NCI-H2107 treated with DMSO at 0.1 percent for 48 hours (cell line): ENCODE data around the gene RHOXF1.
"Not testable (repeated sequence)": the region's sequence is repeated elsewhere in the genome, so short reads cannot be mapped to it uniquely, and the experiment has no call there.

ENCODE experiments used
- DNase-seq: peaks from one replicate; lab custom pipeline; 2025; ENCODE audit not compliant: unreplicated experiment; lab: John Stamatoyannopoulos, UW

RHOXF1 gene

DNA sequence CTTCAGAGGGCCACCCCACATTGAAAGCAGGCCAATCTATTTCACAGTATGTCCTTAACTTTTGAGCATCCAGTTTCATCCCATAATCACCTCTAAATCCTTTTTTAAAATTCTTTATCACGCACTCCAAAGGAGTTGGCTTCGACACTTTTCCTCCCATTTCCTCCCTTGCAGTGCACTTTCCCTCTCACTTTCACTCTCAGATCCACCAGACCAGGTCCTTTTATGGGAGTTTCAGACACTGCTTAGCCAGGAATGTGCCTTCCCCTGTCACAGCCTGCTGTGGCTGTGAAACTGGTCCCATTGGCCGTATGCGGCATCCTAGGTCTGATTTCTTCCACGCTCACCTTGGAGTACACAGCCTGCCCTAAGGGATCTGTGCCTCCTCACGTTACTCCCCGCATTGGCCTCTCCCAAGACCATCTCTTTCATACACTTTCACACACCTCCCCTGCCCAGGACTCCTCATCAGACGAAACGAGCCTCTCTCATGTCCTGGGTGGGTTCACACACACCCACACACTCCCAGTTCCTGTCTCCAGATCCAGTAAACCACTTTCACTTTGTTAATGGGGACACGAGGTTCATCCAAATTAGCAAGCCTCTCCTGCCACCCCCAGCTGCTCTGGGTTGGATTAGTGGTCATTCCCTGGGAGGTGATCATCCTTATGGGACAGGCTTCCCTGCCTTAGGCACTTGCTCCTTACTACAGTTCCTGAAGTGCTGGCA is 28.3 kb downstream of the RHOXF1 start:
- DNase-seq, result no peak

DNA sequence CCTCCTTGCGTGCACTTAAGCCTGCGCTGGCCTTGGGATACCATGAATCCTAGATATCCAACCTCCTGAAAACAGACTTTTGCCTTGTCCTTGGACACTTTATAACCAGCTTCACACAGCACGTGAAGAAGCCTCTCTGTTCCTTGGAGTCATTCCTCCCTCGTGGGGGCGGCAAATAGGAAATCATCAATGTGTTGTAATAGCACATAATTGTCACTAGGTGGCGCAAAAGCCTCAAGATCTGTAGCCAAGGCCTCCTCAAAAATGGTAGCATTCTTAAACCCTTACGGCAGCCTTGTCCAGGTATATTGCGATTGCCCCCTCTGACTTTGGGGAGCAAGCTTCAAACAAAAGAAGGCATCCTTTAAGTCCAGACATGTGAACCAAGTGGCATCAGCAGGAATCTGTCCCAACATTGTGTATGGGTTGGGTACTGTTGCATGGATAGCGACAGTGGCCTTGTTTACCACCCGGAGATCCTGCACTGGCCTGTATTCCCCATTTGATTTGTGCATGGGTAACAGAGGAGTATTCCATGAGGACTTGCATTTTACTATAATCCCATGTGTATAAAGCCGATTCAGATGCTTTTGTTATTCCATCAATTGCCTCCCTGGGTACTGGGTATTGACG is 30.0 kb downstream of the RHOXF1 start:
- DNase-seq, result not testable (repeated sequence)

DNA sequence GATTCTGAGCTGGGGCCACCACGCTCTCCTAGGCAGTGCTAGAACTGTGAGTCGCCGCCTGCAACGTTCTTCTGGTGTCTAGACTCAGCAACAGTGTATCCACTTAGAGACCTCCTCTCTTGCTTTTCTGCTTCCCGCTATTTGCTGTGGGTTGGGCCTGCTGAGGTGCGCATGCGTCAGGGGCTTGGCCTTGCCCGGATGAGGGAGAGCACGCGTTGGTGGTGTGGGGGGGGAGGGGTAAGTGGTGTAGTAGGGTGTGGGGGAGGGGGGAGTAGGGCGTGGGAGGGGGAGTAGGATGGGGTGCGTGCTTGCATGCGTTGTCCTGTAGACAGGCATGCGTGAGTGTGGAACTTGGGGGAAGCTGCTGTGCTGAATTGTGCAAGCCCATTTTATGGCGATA is 38.1 kb downstream of the RHOXF1 start, which contains the start of gene RHOXF2B:
TSS of gene RHOXF2B (minus strand) at position 101 of the 400 bp plus-strand sequence. CDS start 138 bp downstream, outside the sequence.
- not testable (repeated sequence) for DNase-seq

DNA sequence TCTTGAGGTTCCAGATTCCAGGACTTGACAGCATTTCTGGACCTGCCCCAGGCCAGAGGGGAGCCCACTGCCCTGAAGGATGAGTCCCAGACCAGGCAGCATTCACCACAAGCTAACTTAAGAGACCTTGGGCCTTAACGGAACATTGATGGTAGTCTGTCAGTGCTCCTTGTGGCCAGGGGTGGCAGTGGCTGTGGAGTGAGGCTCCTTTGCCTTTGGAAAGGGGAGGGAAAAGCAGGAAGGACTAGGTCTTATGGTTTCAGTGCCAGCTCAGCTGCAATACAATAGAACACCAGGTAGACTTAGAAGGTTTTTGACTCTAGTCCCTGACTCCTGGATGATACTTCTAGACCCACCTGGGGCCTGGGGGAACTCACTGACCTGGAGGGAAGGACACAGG is 49.5 kb downstream of the RHOXF1 start:
- DNase-seq, result not testable (repeated sequence)
